GM21737 (cell line): ENCODE measurements around the gene DGKZ.

Experiments
- ATAC-seq: cut with Tn5 transposase; IDR thresholded peaks from one replicate; pipeline ENCODE4 v1.9.1; 2021; ENCODE audit warnings: mild to moderate bottlenecking, moderate library complexity; ENCODE audit not compliant: unreplicated experiment

Gene DGKZ

GRCh38 chr11:46345131-46345597 lies 2.1 kb upstream of the DGKZ start:
- no peak for ATAC-seq

GRCh38 chr11:46345881-46346484 lies 1.3 kb upstream of the DGKZ start:
- ATAC-seq = no peak

- no peak for ATAC-seq
Observed at GRCh38 chr11:46347637-46348311, 511 bp downstream of the DGKZ start.

- ATAC-seq = no peak
Observed at GRCh38 chr11:46348566-46349401, 1.5 kb downstream of the DGKZ start.

GRCh38 chr11:46350695-46351094 lies 3.4 kb downstream of the DGKZ start:
- no peak for ATAC-seq

GRCh38 chr11:46351148-46351547 lies 3.9 kb downstream of the DGKZ start:
- no peak for ATAC-seq

- no peak for ATAC-seq
Observed at GRCh38 chr11:46351606-46352005, 4.3 kb downstream of the DGKZ start.

GRCh38 chr11:46352063-46352841 lies 5.0 kb downstream of the DGKZ start:
- no peak for ATAC-seq

GRCh38 chr11:46353698-46354097 lies 6.4 kb downstream of the DGKZ start:
- ATAC-seq = no peak

GRCh38 chr11:46356924-46357482 lies 9.7 kb downstream of the DGKZ start:
- no peak for ATAC-seq

- ATAC-seq = no peak
Observed at GRCh38 chr11:46357483-46357936, 10.2 kb downstream of the DGKZ start.

- no peak for ATAC-seq
Observed at GRCh38 chr11:46359953-46360352, 12.7 kb downstream of the DGKZ start.

GRCh38 chr11:46360878-46361277 lies 13.6 kb downstream of the DGKZ start:
- ATAC-seq = no peak

GRCh38 chr11:46361283-46362155 lies 14.3 kb downstream of the DGKZ start:
- peak; percentile 85 for ATAC-seq

GRCh38 chr11:46362156-46363030 lies 15.1 kb downstream of the DGKZ start:
- ATAC-seq = no peak

- no peak for ATAC-seq
Observed at GRCh38 chr11:46363031-46363407, 15.8 kb downstream of the DGKZ start.

- ATAC-seq = no peak
Observed at GRCh38 chr11:46363455-46364005, 16.3 kb downstream of the DGKZ start.

- ATAC-seq = no peak
Observed at GRCh38 chr11:46364056-46364455, 16.8 kb downstream of the DGKZ start.
